ENCODE results near the gene KNSTRN.

Gene KNSTRN

DNA sequence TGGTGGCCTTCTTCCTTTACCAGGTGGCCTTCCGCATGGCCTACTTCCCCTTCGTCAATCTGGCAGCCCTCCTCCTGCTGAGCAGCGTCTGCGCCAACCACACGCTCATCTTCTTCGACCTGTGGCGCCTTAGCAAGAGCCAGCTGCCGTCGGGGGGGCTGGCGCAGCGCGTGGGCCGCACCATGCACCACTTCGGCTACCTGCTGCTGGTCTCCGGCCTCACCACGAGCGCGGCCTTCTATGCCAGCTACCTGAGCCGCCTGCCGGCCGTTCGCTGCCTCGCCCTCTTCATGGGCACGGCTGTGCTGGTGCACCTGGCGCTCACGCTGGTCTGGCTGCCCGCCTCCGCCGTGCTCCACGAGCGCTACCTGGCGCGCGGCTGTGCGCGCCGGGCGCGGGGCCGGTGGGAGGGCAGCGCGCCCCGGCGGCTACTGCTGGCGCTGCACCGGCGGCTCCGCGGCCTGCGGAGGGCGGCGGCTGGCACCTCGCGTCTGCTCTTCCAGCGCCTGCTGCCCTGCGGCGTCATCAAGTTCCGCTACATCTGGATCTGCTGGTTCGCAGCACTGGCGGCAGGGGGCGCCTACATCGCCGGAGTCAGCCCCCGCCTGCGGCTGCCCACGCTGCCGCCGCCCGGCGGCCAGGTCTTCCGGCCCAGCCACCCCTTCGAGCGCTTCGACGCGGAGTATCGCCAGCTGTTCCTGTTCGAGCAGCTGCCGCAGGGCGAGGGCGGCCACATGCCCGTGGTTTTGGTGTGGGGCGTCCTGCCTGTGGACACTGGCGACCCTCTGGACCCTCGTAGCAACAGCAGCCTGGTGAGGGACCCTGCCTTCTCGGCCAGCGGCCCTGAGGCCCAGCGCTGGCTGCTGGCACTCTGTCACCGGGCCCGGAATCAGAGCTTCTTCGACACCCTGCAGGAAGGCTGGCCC is 14.6 kb upstream of the KNSTRN start:
- H3K27ac ChIP-seq: peak overlapping the region; percentile 67
- no peak for TF ChIP-seq ZFX (IDR thresholded peaks at IDR 0.05; ENCODE audit: borderline replicate concordance)
- TF ChIP-seq, protein P1, sequence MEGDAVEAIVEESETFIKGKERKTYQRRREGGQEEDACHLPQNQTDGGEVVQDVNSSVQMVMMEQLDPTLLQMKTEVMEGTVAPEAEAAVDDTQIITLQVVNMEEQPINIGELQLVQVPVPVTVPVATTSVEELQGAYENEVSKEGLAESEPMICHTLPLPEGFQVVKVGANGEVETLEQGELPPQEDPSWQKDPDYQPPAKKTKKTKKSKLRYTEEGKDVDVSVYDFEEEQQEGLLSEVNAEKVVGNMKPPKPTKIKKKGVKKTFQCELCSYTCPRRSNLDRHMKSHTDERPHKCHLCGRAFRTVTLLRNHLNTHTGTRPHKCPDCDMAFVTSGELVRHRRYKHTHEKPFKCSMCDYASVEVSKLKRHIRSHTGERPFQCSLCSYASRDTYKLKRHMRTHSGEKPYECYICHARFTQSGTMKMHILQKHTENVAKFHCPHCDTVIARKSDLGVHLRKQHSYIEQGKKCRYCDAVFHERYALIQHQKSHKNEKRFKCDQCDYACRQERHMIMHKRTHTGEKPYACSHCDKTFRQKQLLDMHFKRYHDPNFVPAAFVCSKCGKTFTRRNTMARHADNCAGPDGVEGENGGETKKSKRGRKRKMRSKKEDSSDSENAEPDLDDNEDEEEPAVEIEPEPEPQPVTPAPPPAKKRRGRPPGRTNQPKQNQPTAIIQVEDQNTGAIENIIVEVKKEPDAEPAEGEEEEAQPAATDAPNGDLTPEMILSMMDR (IDR thresholded peaks at IDR 0.05): peak; percentile 100

DNA sequence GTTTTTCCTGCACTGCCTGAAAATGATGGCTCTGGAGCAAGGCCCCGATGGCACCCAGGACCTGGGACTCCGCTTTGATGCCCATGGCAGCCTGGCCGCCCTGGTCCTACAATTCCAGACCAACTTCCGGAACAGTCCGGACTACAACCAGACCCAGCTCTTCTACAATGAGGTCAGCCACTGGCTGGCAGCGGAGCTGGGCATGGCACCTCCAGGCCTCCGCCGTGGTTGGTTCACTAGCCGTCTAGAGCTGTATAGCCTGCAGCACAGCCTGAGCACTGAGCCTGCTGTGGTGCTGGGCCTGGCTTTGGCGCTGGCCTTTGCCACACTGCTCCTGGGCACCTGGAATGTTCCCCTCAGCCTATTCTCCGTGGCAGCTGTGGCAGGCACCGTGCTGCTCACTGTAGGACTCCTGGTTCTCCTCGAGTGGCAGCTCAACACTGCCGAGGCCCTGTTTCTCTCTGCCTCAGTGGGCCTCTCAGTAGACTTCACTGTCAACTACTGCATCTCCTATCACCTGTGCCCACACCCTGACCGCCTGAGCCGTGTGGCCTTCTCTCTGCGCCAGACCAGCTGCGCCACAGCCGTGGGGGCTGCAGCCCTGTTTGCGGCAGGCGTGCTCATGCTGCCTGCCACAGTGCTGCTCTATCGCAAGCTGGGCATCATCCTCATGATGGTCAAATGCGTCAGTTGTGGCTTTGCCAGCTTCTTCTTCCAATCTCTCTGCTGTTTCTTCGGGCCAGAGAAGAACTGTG is 13.6 kb upstream of the KNSTRN start:
- H3K27ac ChIP-seq: peak overlapping the region; percentile 67; the same call in 1 of the 2 replicates
- no peak for TF ChIP-seq ZFX (IDR thresholded peaks at IDR 0.05; ENCODE audit: borderline replicate concordance)
- TF ChIP-seq, protein P1 (IDR thresholded peaks at IDR 0.05): no peak

DNA sequence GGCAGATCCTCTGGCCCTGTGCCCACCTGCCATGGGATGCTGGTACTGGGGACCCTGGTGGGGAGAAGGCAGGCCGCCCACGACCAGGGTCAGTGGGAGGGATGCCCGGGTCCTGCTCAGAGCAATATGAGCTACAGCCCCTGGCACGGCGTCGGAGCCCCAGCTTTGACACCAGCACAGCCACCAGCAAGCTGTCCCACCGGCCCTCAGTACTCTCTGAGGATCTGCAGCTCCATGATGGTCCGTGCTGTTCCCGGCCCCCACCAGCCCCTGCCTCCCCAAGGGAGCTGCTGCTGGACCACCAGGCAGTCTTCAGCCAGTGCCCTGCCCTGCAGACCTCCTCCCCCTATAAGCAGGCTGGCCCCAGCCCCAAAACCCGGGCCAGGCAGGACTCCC is 13.0 kb upstream of the KNSTRN start:
- H3K27ac ChIP-seq: no peak overlapping the region
- no peak for TF ChIP-seq ZFX (IDR thresholded peaks at IDR 0.05; ENCODE audit: borderline replicate concordance)
- TF ChIP-seq, protein P1 (IDR thresholded peaks at IDR 0.05): no peak

- TF ChIP-seq ZFX (IDR thresholded peaks at IDR 0.05; ENCODE audit: borderline replicate concordance): no peak
- TF ChIP-seq, protein P1 (IDR thresholded peaks at IDR 0.05): no peak
Measured at GRCh38 chr15:40369971-40370370, 12.6 kb upstream of the KNSTRN start.

GRCh38 chr15:40372981-40373380 is 9.5 kb upstream of the KNSTRN start:
- H3K27ac ChIP-seq: no peak overlapping the region
- TF ChIP-seq, protein P1 (IDR thresholded peaks at IDR 0.05): no peak
- TF ChIP-seq ZFX (IDR thresholded peaks at IDR 0.05; ENCODE audit: borderline replicate concordance): no peak

More at GRCh38 chr15:40369971-40370370, 12.6 kb upstream of the KNSTRN start:
- H3K27ac ChIP-seq: no peak overlapping the region

DNA sequence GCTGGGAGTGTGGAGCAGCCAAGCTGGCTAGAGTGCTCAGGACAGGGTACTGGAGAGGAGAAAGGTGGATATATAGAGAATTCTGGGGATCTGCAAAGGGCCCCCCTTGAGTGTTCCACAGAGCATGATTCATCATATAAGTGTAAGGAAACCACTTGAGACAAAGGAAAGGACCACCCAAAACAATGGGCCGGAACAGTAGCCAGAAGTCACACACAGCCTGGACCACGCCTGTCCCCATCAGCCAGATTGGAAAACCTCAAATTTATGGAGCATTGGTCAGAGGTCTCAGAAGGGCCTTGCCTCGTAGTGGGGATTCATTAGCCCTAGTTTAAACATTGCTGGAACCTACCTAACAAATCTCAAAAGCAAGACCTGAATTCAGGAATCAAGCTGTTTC is 4.9 kb upstream of the KNSTRN start:
- H3K27ac ChIP-seq: no peak overlapping the region

More for the DNA sequence above, 4.9 kb upstream of the KNSTRN start:
- TF ChIP-seq ZFX (IDR thresholded peaks at IDR 0.05; ENCODE audit: borderline replicate concordance): no peak
- TF ChIP-seq, protein P1 (IDR thresholded peaks at IDR 0.05): no peak
